Muscle of arm (tissue), 12 donors: ENCODE measurements around the gene PLPPR5. TPM values are rescaled to one million over a fixed set of nuclear protein-coding genes. Genes with fewer than 3 reads are reported as not detected.

Experiments
- DNase-seq: peaks from one replicate; pipeline ENCODE4 v3.0.0-alpha.2; 2013
- polyA plus RNA-seq, 12 donors: library from polyadenylated mRNA; unstranded; fragments of 120-200 nt; gene quantifications; one replicate each; pipeline ENCODE4 v1.2.1, GENCODE V29; 2013; ENCODE audit not compliant: insufficient read length in 12 of 12

PLPPR5 gene
- polyA plus RNA-seq, 12 donors, result 1.4 to 4.6 (median 3.1) TPM; not detected in 1

- DNase-seq, result no peak
Observed at GRCh38 chr1:98975113-98975512, 29.5 kb downstream of the PLPPR5 start.

GRCh38 chr1:98969798-98970490 lies 34.7 kb downstream of the PLPPR5 start:
- no peak for DNase-seq

- DNase-seq, result no peak
Observed at GRCh38 chr1:98967122-98967521, 37.5 kb downstream of the PLPPR5 start.

- no peak for DNase-seq
Observed at GRCh38 chr1:98965394-98965793, 39.3 kb downstream of the PLPPR5 start.

GRCh38 chr1:98964198-98964597 lies 40.5 kb downstream of the PLPPR5 start:
- DNase-seq, result no peak

GRCh38 chr1:98963064-98963758 lies 41.5 kb downstream of the PLPPR5 start:
- no peak for DNase-seq

- DNase-seq, result no peak
Observed at GRCh38 chr1:98962156-98962555, 42.5 kb downstream of the PLPPR5 start.

GRCh38 chr1:98949621-98950020 lies 55.0 kb downstream of the PLPPR5 start:
- DNase-seq, result peak; percentile 21

GRCh38 chr1:98949166-98949565 lies 55.5 kb downstream of the PLPPR5 start:
- DNase-seq, result no peak

- no peak for DNase-seq
Observed at GRCh38 chr1:98947071-98947470, 57.6 kb downstream of the PLPPR5 start.

- no peak for DNase-seq
Observed at GRCh38 chr1:98940722-98941079, 64.0 kb downstream of the PLPPR5 start.

- no peak for DNase-seq
Observed at GRCh38 chr1:98940069-98940721, 64.5 kb downstream of the PLPPR5 start.

GRCh38 chr1:98939471-98939870 lies 65.2 kb downstream of the PLPPR5 start:
- no peak for DNase-seq

GRCh38 chr1:98937347-98937746 lies 67.3 kb downstream of the PLPPR5 start:
- no peak for DNase-seq

GRCh38 chr1:98932184-98932583 lies 72.5 kb downstream of the PLPPR5 start:
- DNase-seq, result no peak

- no peak for DNase-seq
Observed at GRCh38 chr1:98931128-98931835, 73.4 kb downstream of the PLPPR5 start.

GRCh38 chr1:98929437-98929836 lies 75.2 kb downstream of the PLPPR5 start:
- no peak for DNase-seq

GRCh38 chr1:98926597-98926996 lies 78.1 kb downstream of the PLPPR5 start:
- DNase-seq, result no peak

- DNase-seq, result no peak
Observed at GRCh38 chr1:98924977-98925376, 79.7 kb downstream of the PLPPR5 start.

- DNase-seq, result no peak
Observed at GRCh38 chr1:98923667-98924066, 81.0 kb downstream of the PLPPR5 start.

- DNase-seq, result no peak
Observed at GRCh38 chr1:98921817-98922216, 82.8 kb downstream of the PLPPR5 start.

- DNase-seq, result no peak
Observed at GRCh38 chr1:98920441-98921110, 84.1 kb downstream of the PLPPR5 start.
